SJCRH30 (cell line): ENCODE measurements around the gene CDK4. TPM values are rescaled to one million over a fixed set of nuclear protein-coding genes. Genes with fewer than 3 reads are reported as not detected.
A peak's percentile ranks its signal among the peaks of the same experiment; 100 is the strongest.

ENCODE experiments used
- DNase-seq, 2 experiments: peaks; one replicate each; pipeline ENCODE4 v3.0.0-alpha.2; 2015 to 2020
- H3K27ac ChIP-seq: fragments of 250-450 bp; sonication (Bioruptor Pico); 2 replicates; pipeline ENCODE4 v1.5.1; 2020; ENCODE audit warnings: mild to moderate bottlenecking, moderate library complexity
- H3K27me3 ChIP-seq: fragments of 250-450 bp; sonication (Bioruptor Pico); 2 replicates; pipeline ENCODE4 v1.5.1; 2020; ENCODE audit warnings: mild to moderate bottlenecking, moderate library complexity
- H3K36me3 ChIP-seq: fragments of 250-450 bp; sonication (Bioruptor Pico); 2 replicates; pipeline ENCODE4 v1.5.1; 2020; ENCODE audit warnings: mild to moderate bottlenecking, moderate library complexity
- H3K4me1 ChIP-seq: fragments of 250-450 bp; sonication (Bioruptor Pico); 2 replicates; pipeline ENCODE4 v1.5.1; 2020; ENCODE audit warnings: mild to moderate bottlenecking, moderate library complexity
- H3K4me3 ChIP-seq: fragments of 250-450 bp; sonication (Bioruptor Pico); 2 replicates; pipeline ENCODE4 v1.5.1; 2020; ENCODE audit warnings: mild to moderate bottlenecking, moderate library complexity
- H3K9me3 ChIP-seq: fragments of 250-450 bp; sonication (Bioruptor Pico); replicated peaks from 2 replicates; pipeline ENCODE4 v1.5.1; 2020; ENCODE audit warnings: mild to moderate bottlenecking, moderate library complexity
- total RNA-seq: library from RNA; depleted of rRNA; stranded (reverse); fragments of >200 nt; shearing (Covaris generic); gene quantifications from 2 replicates; pipeline ENCODE4 v1.2.3, GENCODE V29; 2014; rRNA removed

The CDK4 gene
- total RNA-seq, 1 experiment from 2014 or later: 5,376 TPM

- Histone ChIP-seq H3K4me1 (no peaks in the 10 kb centered on the region), H3K36me3 (peaks cover 62% of the 10 kb centered on the region), H3K27ac (no peak overlapping the region), H3K27me3 (no peaks in the 10 kb centered on the region), H3K9me3 (peaks cover 15% of the 10 kb centered on the region), H3K4me3 (no peak overlapping the region)
- peak in 1 of 2 experiments; percentile 38 for DNase-seq
Measured at GRCh38 chr12:57708296-57708695, 43.8 kb downstream of the CDK4 start.

DNA sequence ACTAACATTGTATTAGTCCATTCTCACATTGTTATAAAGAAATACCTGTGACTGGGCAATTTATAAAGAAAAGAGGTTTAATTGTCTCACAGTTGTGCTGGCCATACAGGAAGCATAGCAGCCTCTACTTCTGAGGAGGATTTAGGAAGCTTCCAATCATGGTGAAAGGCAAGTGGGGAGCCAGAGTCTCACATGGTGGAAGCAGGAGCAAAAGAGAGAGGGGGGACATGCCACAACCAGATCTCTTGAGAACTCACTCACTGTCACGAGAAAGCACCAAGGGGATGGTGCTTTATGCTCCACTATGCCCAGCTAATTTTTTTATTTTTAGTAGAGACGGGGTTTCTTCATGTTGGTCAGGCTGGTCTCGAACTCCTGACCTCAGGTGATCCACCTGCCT is 44.9 kb downstream of the CDK4 start:
- Histone ChIP-seq H3K4me1 (no peaks in the 10 kb centered on the region), H3K9me3 (peaks cover 17% of the 10 kb centered on the region), H3K27ac (no peak overlapping the region), H3K36me3 (peaks cover 67% of the 10 kb centered on the region), H3K27me3 (no peaks in the 10 kb centered on the region), H3K4me3 (no peak overlapping the region)
- DNase-seq: peak in 1 of 2 experiments; percentile 38

- no peak overlapping the region for H3K4me3 ChIP-seq
- H3K4me1 ChIP-seq: no peaks in the 10 kb centered on the region
- H3K27me3 ChIP-seq: no peaks in the 10 kb centered on the region
- H3K9me3 ChIP-seq: peaks cover 17% of the 10 kb centered on the region
- no peak overlapping the region for H3K27ac ChIP-seq
- DNase-seq: peak in 1 of 2 experiments; percentile 36
- peaks cover 72% of the 10 kb centered on the region for H3K36me3 ChIP-seq
Measured at GRCh38 chr12:57700317-57700716, 51.8 kb downstream of the CDK4 start.

- H3K27me3 ChIP-seq: no peaks in the 10 kb centered on the region
- no peak overlapping the region for H3K27ac ChIP-seq
- no peak overlapping the region for H3K4me3 ChIP-seq
- peaks cover 55% of the 10 kb centered on the region for H3K36me3 ChIP-seq
- peak in 1 of 2 experiments; percentile 42 for DNase-seq
- peaks cover 6% of the 10 kb centered on the region for H3K4me1 ChIP-seq
- H3K9me3 ChIP-seq: peaks cover 3% of the 10 kb centered on the region; the same call in 1 of the 2 replicates
Measured at GRCh38 chr12:57698414-57698813, 53.7 kb downstream of the CDK4 start.

Other genes with a start within 250 kb of the CDK4 start
- 68.0 and 91.1 TPM in 2 replicates for gene DDIT3, start 231.8 kb downstream of the CDK4 start, total RNA-seq
- 60.0 and 60.1 TPM in 2 replicates for gene MBD6, start 229.5 kb downstream of the CDK4 start, total RNA-seq
- 63.5 and 83.3 TPM in 2 replicates for gene DCTN2, start 205.1 kb downstream of the CDK4 start, total RNA-seq
- gene KIF5A, start 202.3 kb downstream of the CDK4 start, total RNA-seq: 0.41 and 0.47 TPM in 2 replicates
- 170 and 171 TPM in 2 replicates for gene PIP4K2C, start 161.1 kb downstream of the CDK4 start, total RNA-seq
- gene DTX3, start 147.5 kb downstream of the CDK4 start, total RNA-seq: 157 and 192 TPM in 2 replicates
- gene ARHGEF25, start 140.9 kb downstream of the CDK4 start, total RNA-seq: 234 and 262 TPM in 2 replicates
- gene B4GALNT1, start 119.1 kb downstream of the CDK4 start, total RNA-seq: 82.7 and 104 TPM in 2 replicates
- 1,587 and 1,701 TPM in 2 replicates for gene OS9, start 58.2 kb downstream of the CDK4 start, total RNA-seq
- gene AGAP2, start 13.6 kb downstream of the CDK4 start, total RNA-seq: 38.6 and 39.7 TPM in 2 replicates
- gene TSPAN31, start 7.3 kb downstream of the CDK4 start, total RNA-seq: 292 and 318 TPM in 2 replicates
- 136 and 147 TPM in 2 replicates for gene MARCHF9, start 2.8 kb upstream of the CDK4 start, total RNA-seq
- 72.6 and 97.4 TPM in 2 replicates for gene CYP27B1, start 14.8 kb upstream of the CDK4 start, total RNA-seq
- 316 and 341 TPM in 2 replicates for gene METTL1, start 19.8 kb upstream of the CDK4 start, total RNA-seq
- gene EEF1AKMT3, start 20.3 kb upstream of the CDK4 start, total RNA-seq: 93.5 and 100 TPM in 2 replicates
- gene TSFM, start 30.5 kb upstream of the CDK4 start, total RNA-seq: 440 and 505 TPM in 2 replicates
- gene AVIL, start 66.4 kb upstream of the CDK4 start, total RNA-seq: 107 and 111 TPM in 2 replicates
- 803 and 887 TPM in 2 replicates for gene CTDSP2, start 94.4 kb upstream of the CDK4 start, total RNA-seq
- 223 and 224 TPM in 2 replicates for gene ATP23, start 189.3 kb upstream of the CDK4 start, total RNA-seq